ENCODE measurements around the gene OR2AT4.

GRCh38 chr11:75144716-75145014 lies 48.0 kb upstream of the OR2AT4 start:
- no peak for TF ChIP-seq REST (IDR thresholded peaks at IDR 0.05; ENCODE audit: insufficient read depth in 1 of 2, low read depth in 2 of 2, low read length in 2 of 2)
- no peak for TF ChIP-seq TAF1 (IDR thresholded peaks at IDR 0.05; ENCODE audit: borderline replicate concordance, insufficient read depth, low read length)
- TF ChIP-seq POLR2AphosphoS5 (IDR thresholded peaks at IDR 0.05; ENCODE audit: low read depth, low read length), result no peak
- no peak for TF ChIP-seq FOXP2 (optimal IDR thresholded peaks at IDR 0.05; ENCODE audit: borderline replicate concordance, extremely low read depth, extremely low read length, insufficient read depth)
